Astrocyte of the cerebellum (primary cell): Measurements from ENCODE around the gene SLC44A3.

Experiments used
- DNase-seq: peaks from one replicate; pipeline ENCODE4 v3.0.0-alpha.2; 2011; ENCODE audit warnings: low read depth
- H3K4me3 ChIP-seq: 2 replicates; pipeline ENCODE4 v1.5.1; 2011; ENCODE audit warnings: mild to moderate bottlenecking, low read depth, low read length, moderate library complexity
- in situ Hi-C: cut with HindIII; loops from 2 replicates; pipeline ENCODE4 v1.10.0; 2017; ENCODE audit warnings: low sequenced_read_pairs
- TF ChIP-seq, protein P1 (sequence below): IDR thresholded peaks from 2 replicates; pipeline ENCODE4 v1.5.1; 2012; ENCODE audit warnings: low read length, low read depth, moderate library complexity, mild to moderate bottlenecking; ENCODE audit errors: missing control alignments

The SLC44A3 gene

DNA sequence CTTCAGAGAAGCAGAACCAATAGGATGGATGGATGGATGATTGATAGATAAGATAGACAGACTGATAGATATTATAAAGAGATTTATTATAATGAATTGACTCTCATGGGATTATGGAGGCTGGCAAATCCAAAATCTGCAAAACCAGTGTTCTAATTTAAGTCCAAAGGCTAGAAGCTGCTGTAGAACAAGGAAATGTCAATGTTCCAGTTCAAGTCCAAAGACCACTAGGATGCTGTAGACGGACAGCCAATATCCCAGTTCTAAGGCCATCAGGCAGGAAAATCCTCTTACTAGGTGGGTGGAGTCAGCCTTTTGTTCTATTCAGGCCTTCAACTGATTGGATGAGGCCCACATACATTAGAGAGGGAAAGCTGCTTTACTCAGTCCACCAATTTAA is 4.1 kb upstream of the SLC44A3 start:
- TF ChIP-seq, protein P1, sequence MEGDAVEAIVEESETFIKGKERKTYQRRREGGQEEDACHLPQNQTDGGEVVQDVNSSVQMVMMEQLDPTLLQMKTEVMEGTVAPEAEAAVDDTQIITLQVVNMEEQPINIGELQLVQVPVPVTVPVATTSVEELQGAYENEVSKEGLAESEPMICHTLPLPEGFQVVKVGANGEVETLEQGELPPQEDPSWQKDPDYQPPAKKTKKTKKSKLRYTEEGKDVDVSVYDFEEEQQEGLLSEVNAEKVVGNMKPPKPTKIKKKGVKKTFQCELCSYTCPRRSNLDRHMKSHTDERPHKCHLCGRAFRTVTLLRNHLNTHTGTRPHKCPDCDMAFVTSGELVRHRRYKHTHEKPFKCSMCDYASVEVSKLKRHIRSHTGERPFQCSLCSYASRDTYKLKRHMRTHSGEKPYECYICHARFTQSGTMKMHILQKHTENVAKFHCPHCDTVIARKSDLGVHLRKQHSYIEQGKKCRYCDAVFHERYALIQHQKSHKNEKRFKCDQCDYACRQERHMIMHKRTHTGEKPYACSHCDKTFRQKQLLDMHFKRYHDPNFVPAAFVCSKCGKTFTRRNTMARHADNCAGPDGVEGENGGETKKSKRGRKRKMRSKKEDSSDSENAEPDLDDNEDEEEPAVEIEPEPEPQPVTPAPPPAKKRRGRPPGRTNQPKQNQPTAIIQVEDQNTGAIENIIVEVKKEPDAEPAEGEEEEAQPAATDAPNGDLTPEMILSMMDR: no peak
- in situ Hi-C loops: no loop called here
- DNase-seq: no peak
- no peak overlapping the region for H3K4me3 ChIP-seq

DNA sequence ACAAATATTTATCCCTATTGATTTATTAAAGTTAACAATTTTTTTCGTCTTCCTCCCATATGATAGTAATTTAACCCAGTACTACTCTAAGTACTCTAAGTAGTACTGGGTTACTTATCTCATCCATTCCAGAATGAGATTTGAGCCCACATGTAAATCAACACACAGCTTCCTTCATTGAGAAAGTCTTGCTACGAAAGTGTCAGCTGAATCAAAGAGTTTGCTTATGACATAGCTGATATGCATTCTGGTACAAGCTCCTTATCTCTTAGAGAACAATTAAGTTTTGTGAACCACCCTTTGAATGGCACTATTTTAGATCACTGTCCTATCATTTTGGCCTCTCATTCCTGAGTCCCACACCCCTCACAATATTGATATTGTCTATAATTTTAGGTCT is 2.4 kb upstream of the SLC44A3 start:
- in situ Hi-C loops: no loop called here
- H3K4me3 ChIP-seq: no peak overlapping the region
- no peak for DNase-seq
- TF ChIP-seq, protein P1: no peak

DNA sequence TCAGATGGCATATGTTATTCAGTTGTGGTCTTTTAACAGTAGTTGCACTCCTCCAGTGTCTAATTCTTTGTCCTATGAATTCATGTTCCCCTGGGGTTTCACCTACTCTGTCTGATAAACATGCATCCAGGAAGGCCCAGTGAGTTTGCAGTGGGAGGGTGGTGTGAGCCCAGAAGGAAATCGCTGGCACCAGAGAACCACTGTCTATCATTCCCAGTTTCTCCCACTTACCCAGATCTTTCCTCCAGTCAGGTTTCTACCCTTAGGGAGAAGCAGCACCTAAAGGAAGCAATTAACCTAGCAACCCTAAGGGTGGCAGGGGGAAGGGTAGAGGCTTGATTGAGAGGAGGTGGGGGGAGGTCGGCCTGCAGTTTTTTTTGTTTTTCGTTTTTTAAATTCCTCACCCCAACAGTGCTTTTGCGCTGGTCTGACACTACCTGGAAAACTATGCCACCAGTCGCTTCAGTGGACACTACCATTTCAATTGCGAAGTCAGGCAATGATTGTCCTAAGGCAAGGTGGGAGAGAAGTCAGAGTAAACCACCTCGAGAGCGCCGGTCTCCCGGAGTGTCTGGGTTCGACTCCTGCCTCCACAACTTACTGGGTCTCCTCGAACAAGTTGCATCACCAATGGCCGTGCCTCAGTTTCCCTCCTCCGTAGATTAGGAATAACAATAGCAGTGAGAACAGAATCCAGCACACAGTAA is 766 bp upstream of the SLC44A3 start:
- in situ Hi-C loops: no loop called here
- DNase-seq: no peak
- TF ChIP-seq, protein P1: no peak
- H3K4me3 ChIP-seq: peak overlapping the region; percentile 58

DNA sequence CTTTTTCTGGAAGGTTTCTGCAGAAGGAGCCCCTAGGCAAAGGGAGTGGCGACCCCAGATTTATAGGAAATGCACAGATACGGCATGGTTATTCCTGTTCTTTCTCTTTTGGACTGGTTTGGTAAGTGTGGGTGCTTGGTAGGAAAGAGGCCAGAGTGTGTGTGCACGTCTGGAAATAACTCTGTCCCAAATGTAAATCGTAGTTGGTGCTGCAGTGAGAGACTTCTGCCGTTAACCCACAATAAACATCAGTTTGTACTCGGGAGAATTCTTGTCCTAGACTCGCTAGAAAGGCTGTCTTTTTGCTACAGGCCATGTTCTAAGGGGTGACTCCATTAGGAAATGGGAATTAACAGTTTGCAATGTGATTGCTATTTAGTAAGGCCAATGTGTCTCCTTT is 779 bp downstream of the SLC44A3 start:
- H3K4me3 ChIP-seq: peak overlapping the region; percentile 58
- in situ Hi-C loops: no loop called here
- DNase-seq: no peak
- TF ChIP-seq, protein P1: no peak

DNA sequence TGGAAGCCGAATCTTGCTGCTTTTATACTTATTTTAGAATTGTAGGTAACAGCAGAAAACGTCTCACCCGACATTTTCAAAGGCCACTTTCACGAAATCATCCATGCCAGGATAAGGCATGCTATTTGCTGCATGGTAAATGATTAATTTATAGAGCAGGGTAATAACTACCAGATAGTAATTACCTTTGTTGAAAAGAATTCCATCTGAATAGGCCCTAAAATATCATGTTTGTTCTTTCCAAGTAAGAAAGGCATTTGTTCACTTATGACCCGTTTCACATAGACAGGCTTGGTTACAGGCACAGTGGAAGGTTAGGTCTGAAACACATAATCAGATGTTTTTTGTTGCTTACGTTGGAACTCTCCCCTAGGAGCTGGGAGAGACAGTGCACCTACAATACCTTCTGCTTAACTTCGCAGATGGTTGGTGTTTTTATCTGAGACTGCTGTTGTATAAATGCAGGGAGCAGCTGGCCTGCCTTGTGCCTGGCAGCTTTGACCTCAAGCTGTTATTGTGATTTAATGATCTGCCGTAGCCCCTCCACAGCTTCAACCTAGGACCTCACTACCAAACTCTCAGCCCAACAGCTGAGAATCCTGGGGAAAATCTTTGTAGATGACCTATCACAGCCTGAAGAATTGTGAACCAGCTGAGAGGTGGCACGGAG is 1.6 kb downstream of the SLC44A3 start:
- DNase-seq: no peak
- in situ Hi-C loops: no loop called here
- no peak overlapping the region for H3K4me3 ChIP-seq
- TF ChIP-seq, protein P1: no peak

DNA sequence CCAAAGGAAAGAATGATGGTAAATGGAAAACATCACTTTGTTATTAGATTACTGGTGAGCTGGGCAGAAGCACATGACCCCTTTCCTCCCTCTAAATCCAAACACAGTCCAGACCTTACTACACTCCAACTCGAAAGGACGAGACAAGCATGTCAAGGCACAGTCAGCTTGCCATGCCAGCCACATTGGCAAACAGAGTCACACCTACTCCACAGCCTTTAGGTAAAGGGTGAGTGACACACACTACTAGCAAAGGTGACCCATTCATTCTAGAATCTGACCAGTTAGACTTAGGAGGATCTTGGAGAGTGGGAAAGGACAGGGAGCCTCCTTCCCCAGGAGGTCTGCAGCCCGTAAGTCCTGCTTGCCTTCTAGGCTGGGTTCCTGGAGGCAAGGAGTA is 3.0 kb downstream of the SLC44A3 start:
- TF ChIP-seq, protein P1: no peak
- H3K4me3 ChIP-seq: no peak overlapping the region
- DNase-seq: no peak
- in situ Hi-C loops: no loop called here
